H1 (cell line): Measurements from ENCODE around the gene COL27A1.

ENCODE experiments used
- EP300 ChIP-seq, 2 experiments: IDR thresholded peaks; 1 replicate in 1 of 2; 2 replicates in 1 of 2; pipeline ENCODE4 v1.6.1; 2011 to 2012; ENCODE audit warnings: low read depth in 2 of 2, low read length in 2 of 2, mild to moderate bottlenecking in 2 of 2, borderline replicate concordance in 1 of 2, inconsistent platforms in 1 of 2, moderate library complexity in 1 of 2
- JUND ChIP-seq: IDR thresholded peaks from 2 replicates; pipeline ENCODE4 v1.6.1; 2011; ENCODE audit warnings: mild to moderate bottlenecking, improper control_type of control experiment, low read length
- POLR2A ChIP-seq, 2 experiments: IDR thresholded peaks; 1 replicate in 1 of 2; 2 replicates in 1 of 2; pipeline ENCODE4 v1.6.1; 2011; ENCODE audit warnings: low read depth in 2 of 2, low read length in 2 of 2, mild to moderate bottlenecking in 2 of 2; ENCODE audit errors: control extremely low read depth in 1 of 2
- TF ChIP-seq, protein P1 (sequence below): IDR thresholded peaks from 2 replicates; pipeline ENCODE4 v1.6.1; 2012; ENCODE audit warnings: inconsistent platforms

DNA sequence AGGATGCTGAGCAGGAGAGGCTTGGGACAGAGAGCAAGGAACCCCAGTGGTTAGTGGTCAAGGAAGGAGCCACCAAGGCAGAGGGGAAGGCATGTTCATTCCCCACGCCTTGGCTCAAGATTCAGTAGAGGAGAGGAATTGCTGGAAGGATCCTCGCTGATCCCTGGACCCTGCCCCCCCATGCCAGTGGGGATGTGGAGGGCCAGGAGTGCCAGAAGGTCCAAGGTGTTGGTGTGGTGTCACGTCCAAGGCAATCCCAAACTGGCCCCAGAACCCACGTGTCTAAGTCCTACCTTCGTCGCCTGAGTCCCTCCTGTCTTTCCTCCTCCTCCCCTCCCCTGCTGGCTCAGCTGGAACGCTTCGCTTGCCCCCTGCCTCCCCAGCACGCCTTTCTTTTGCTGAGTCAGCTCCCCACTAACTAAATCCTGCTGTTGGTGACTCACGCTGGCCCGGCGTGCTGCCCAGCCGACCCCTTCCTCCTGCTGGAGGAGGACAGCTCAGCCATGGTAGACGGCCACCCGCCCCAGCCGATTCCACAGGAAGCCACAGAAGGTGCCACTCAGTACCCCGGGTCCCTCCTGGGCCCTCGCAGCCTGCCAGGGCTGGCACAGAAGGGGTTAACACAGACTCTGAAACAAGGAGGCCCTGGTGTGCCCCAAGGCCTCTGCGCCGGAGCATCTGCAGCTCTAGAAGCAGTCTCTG, 130.0 kb downstream of the COL27A1 start:
- TF ChIP-seq, protein P1, sequence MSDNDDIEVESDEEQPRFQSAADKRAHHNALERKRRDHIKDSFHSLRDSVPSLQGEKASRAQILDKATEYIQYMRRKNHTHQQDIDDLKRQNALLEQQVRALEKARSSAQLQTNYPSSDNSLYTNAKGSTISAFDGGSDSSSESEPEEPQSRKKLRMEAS, result no peak
- TF ChIP-seq EP300 (IDR thresholded peaks at IDR 0.05; ENCODE audit: borderline replicate concordance in 1 of 2, low read depth in 2 of 2, low read length in 2 of 2) (no peak), POLR2A (IDR thresholded peaks at IDR 0.05; ENCODE audit: control extremely low read depth in 1 of 2, low read depth in 2 of 2, low read length in 2 of 2) (no peak), JUND (no peak)
